Gastrocnemius medialis (tissue), 4 donors: ENCODE data around the gene POLE.

Experiments used
- CTCF ChIP-seq, 5 experiments: fragments of 450-650 bp in 3 of 5; fragments of 200-600 bp in 2 of 5; sonication (generic) in 2 of 5; IDR thresholded peaks in 4 of 5; conservative IDR thresholded peaks in 1 of 5; 1 replicate in 4 of 5; 2 replicates in 1 of 5; pipeline ENCODE4 v1.5.1; 2016 to 2019; ENCODE audit warnings: antibody characterized with exemption in 5 of 5, mild to moderate bottlenecking in 3 of 5, moderate library complexity in 3 of 5
- POLR2A ChIP-seq, 2 donors: fragments of 450-650 bp; IDR thresholded peaks; one replicate each; pipeline ENCODE4 v1.6.1; 2017; ENCODE audit warnings: antibody characterized with exemption in 2 of 2, mild to moderate bottlenecking in 2 of 2, moderate library complexity in 2 of 2

- no peak for TF ChIP-seq CTCF (IDR thresholded peaks at IDR 0.05 in 4 of 5, conservative IDR thresholded peaks at IDR 0.05 in 1 of 5)
- TF ChIP-seq POLR2A (IDR thresholded peaks at IDR 0.05) = no peak
Measured at GRCh38 chr12:132735496-132735895, 48.4 kb upstream of the POLE start.
